Measurements from ENCODE around the gene ZNF782. TPM values are rescaled to one million over a fixed set of nuclear protein-coding genes. Genes with fewer than 3 reads are reported as not detected.

Gene ZNF782
- total RNA-seq, 1 experiment from 2014 or later = 4.9 TPM

- Mint-ChIP-seq H3K27me3 (ENCODE audit: low read depth) (no peaks in the 10 kb centered on the region), H3K36me3 (ENCODE audit: insufficient read depth in 1 of 3, low read depth in 3 of 3) (peaks cover 0 to 8% (median 6%) of the 10 kb centered on the region in 3 experiments; a peak in 5 of 7 replicates), H3K4me3 (no peak overlapping the region), H3K27ac (no peak overlapping the region), H3K9me3 (peaks cover 20 to 21% of the 10 kb centered on the region in 2 experiments; a peak in 3 of 5 replicates), H3K4me1 (peaks cover 16 to 21% of the 10 kb centered on the region in 2 experiments)
- H4K8ac ChIP-seq (replicated peaks; ENCODE audit: insufficient read length, low read depth, low read length) = no peak overlapping the region
- H3K23ac ChIP-seq (ENCODE audit: insufficient read length, low read depth, low read length) = no peak overlapping the region
- H2BK15ac ChIP-seq (ENCODE audit: low read depth, low read length) = no peak overlapping the region
- H3K4me1 ChIP-seq (ENCODE audit: insufficient read depth, low read length) = no peaks in the 10 kb centered on the region
- H3K27me3 ChIP-seq (ENCODE audit: insufficient read depth, low read length) = no peaks in the 10 kb centered on the region
- H4K91ac ChIP-seq (ENCODE audit: insufficient read length, low read depth, low read length) = no peak overlapping the region
- H3K27ac ChIP-seq (ENCODE audit: insufficient read length, low read depth, low read length) = no peak overlapping the region
- no peaks in the 10 kb centered on the region for H4K20me1 ChIP-seq (ENCODE audit: control insufficient read depth, insufficient read depth, insufficient read length)
- no peak overlapping the region for H2BK120ac ChIP-seq (ENCODE audit: low read depth, low read length, poor library complexity, severe bottlenecking)
- no peaks in the 10 kb centered on the region for H3K9me3 ChIP-seq (ENCODE audit: control insufficient read depth, low read depth, low read length)
- H3K23me2 ChIP-seq (ENCODE audit: insufficient read length, low read depth, low read length, poor library complexity, severe bottlenecking) = peaks cover 4% of the 10 kb centered on the region
- H4K5ac ChIP-seq (ENCODE audit: insufficient read length, low read depth, low read length) = no peak overlapping the region
- no peak overlapping the region for H3T11ph ChIP-seq (ENCODE audit: low read length)
- no peak overlapping the region for H2AK5ac ChIP-seq (ENCODE audit: insufficient read length, low read length)
- H3K18ac ChIP-seq (ENCODE audit: insufficient read length, low read depth, low read length) = no peak overlapping the region
- no peak overlapping the region for H2BK20ac ChIP-seq (ENCODE audit: low read depth, low read length, poor library complexity, severe bottlenecking)
- DNase-seq = no peak
- H3K79me2 ChIP-seq (ENCODE audit: insufficient read depth, low read length) = no peaks in the 10 kb centered on the region
- no peak overlapping the region for H3K4me2 ChIP-seq (ENCODE audit: insufficient read depth, insufficient read length, low read length)
- H3K79me1 ChIP-seq (ENCODE audit: insufficient read depth, low read depth, low read length, poor library complexity, severe bottlenecking) = no peaks in the 10 kb centered on the region
- H3K9ac ChIP-seq (ENCODE audit: extremely low read depth, insufficient read length, low read length) = no peak overlapping the region
- TF ChIP-seq CTCF (conservative IDR thresholded peaks at IDR 0.05) = no peak
- no peak overlapping the region for H3K4ac ChIP-seq (ENCODE audit: low read depth, low read length)
- no peak overlapping the region for H3K56ac ChIP-seq (ENCODE audit: insufficient read length, low read depth, low read length)
- H2AFZ ChIP-seq (ENCODE audit: low read length) = no peak overlapping the region
- H2BK5ac ChIP-seq (ENCODE audit: insufficient read length, low read length) = no peak overlapping the region
- no peak overlapping the region for H3K14ac ChIP-seq (ENCODE audit: insufficient read depth, low read length)
- no peak overlapping the region for H2BK12ac ChIP-seq (ENCODE audit: insufficient read length, low read depth, low read length)
Measured at GRCh38 chr9:96782235-96782634, 72.1 kb downstream of the ZNF782 start.
